Activated CD8-positive, alpha-beta memory T cell treated with anti-CD3 and anti-CD28 coated beads, Interleukin-2, amount 50 U/mL, for 1 hour (primary cell): ENCODE measurements around the gene MTF1.

Source experiments
- DNase-seq: peaks from one replicate; pipeline ENCODE4 v3.0.0-alpha.2; 2020; ENCODE audit errors: extremely low read depth

The MTF1 gene

DNA sequence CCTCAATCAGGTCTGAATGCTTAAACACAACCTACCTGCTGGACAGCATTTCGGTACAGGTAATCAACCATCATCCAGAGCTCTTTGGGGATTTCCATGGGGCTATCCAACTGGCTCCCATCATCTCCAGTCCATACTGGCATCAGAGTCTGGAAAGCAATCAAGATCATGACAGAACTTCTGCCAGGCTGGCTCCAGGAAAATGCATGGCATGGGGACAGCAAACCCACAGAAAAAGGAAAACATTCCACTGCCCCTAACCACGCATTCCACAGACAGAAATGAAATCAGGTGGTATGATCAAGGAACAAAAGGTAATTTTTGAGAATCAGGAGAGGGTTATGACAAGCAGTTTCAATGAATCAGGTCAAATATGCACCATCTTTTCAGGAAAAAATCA is 9.1 kb upstream of the MTF1 start:
- no peak for DNase-seq

DNA sequence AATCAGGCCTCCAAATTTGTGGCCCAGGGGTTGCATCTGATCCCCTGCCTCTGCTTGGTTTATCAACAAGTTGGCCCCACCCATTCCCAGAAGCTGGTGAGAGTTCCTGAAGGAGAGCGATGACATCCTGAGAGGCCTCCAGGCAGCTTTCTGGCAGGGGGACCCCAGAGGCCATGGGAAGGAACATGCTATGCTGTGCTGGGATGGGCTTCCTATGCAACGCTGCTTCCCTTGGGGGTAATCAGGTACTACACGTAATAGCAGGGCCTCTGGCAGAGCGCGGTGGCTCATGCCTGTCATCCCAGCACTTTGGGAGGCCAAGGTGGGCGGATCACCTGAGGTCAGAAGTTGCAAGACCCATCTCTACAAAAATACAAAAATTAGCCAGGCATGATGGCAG is 8.4 kb upstream of the MTF1 start:
- no peak for DNase-seq

DNA sequence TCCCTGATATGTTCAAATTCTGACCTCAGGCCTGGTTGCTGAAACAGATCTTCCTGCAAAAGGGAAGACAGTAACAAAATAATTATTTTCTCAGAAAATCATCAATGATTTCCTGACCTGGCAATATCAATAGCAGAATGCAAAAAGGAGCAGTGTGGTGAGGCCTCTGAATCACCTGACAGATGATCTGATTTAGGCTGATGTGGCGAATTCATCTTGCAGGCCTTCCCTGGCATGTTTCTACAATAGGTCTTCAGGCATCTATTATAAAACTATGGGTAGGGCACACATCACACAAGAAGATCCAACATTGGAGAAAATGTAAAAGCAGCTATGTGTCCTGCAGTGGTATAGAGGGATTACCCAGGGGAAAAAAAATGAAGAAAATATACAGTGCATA is 7.1 kb upstream of the MTF1 start:
- no peak for DNase-seq

DNA sequence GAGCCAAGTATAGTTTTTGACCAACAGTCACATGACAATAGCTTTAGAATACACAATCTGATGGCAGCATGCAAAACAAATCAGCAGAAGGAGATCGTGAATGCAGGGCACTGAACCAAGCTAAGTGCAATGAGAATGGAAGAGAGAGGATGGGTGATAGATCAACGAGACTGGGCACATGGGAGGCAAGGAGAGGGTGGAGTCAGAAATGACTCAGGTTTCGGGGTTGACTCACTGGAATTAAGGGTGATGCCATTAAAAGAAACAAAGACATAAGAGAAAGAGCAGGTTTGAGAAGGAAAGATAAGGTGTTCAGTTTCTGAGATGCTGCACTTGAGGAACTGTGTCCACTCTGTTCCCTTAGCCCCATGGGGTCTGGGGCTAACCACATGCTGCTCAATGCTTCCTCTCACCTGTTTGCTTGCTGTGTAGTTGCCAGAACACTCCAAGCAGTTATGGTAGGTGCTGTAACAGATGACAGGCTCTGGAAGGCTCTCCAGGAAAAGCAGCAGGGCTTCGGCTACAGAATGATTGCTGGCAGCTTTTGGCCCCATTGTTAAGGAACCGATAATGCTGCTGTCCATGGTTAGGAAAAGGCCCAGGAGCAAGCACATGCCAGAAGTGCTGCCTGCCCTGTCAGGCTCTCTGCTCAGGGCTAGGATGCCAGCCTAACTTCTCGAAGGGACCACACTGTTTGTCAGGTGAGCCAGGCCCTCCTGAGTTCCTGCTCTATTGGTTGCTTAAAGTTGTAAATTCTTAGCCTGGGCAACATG is 6.1 kb upstream of the MTF1 start:
- DNase-seq, result no peak

DNA sequence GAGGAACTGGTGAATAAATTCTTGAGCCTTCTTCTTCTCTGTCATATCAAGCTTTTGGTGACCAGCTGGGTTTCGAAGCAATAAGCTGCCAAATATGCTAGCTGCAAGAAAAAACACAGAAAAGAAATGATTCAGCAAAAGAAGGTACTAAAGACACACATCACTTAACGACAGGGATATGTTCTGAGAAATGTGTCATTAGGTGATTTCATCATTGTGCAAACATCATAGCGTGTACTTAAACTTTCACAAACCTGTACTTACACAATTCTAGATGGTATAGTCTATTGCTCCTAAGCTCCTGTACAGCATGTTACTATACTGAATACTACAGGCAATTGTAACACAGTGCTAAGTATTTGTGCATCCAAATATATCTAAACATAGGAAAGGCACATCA is 2.9 kb upstream of the MTF1 start:
- no peak for DNase-seq

DNA sequence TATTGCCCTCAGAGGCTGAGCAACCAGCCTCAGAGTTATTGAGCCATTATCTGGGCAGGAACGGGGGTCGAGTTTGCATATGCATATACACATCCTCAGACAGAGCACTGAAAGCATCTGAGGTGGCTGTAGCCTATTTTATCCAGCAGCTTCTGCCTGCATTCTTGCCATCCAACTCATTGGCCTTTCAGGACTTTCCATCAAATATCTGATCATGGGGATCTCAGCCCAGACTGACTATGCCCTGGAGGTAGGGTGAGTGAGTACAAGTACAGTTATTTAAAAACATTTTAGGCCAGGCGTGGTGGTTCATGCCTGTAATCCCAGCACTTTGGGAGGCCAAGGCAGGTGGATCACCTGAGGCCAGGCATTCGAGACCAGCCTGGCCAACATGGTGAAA is 1.8 kb upstream of the MTF1 start:
- DNase-seq, result no peak

DNA sequence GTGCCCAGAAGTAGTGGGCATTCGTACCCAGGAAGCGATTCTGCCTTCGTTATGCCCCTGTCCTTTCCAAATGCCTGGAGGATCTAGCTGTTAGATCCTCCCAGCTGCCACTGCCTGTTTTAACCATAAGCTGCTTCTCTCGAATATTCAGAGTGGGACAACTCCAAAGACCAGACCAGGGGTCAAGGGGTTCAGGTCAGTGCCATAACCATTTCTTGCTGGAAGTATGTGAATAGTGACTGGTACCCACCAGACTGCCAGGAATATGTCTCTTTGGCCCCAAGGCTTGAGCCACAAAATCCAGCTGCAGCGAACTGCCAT is 914 bp upstream of the MTF1 start:
- DNase-seq, result no peak

DNA sequence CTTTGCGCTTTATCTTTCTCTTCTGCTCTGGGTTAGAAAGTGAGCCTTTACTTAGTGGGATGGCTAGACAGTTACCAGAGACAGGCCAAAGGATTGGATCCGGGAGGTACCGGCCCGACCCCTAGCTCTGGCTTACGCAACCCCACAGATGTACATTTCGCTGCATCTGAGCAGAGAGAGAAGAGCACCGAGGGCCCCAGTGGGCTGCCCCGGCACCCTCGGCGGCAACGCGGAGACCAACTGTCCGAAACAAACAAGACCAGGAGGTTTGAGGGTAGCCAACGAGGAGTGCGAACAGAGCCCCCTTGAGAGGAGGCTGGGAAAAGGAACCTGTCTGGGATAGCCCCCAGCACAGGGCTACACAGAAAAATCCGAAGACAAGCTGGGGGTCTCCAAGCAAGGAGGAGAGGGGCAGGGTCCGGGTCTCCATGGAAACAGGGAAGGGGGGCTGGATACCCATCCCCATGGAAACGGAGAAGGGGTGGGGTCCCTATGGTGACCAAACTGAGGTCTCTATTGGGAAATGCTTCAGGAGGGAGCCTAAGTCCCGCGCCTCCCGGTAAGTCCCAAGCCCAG is 373 bp downstream of the MTF1 start:
- no peak for DNase-seq

DNA sequence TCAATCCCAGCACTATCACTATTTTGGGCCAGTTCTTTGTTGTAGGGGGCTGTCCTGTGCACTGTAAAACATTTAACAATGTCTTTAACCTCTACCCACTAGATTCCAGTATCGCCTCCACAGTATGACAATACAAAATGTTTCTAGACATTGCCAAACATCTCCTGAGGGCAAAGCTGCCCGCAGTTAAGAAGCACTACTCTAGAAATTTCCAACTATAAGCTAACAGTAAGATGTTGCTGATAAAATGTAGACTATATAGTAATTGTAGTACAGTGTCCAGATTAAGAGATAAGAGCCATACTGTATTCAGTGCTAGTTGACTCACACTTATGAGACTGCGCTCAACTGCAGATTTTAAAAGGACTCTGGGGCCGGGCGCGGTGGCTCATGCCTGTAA is 5.0 kb downstream of the MTF1 start:
- DNase-seq, result no peak

DNA sequence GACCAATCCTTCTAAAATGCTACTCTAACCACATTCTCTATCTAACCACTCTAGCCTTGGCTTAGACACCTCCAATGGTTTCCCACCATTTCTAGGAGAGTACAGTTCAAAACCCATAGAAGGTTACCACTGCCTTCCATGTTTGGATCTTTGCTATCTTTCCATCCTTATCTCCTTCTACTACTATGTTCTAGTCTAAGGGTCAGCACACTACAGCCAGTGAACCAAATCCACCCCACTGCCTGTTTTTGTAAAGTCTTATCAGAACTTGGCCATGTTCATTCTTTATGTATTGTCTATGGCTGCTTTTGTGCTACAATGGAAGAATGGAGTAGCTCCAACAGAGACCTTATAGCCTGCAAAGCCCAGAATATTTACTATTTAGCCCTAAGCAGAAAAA is 6.2 kb downstream of the MTF1 start:
- DNase-seq, result no peak

DNA sequence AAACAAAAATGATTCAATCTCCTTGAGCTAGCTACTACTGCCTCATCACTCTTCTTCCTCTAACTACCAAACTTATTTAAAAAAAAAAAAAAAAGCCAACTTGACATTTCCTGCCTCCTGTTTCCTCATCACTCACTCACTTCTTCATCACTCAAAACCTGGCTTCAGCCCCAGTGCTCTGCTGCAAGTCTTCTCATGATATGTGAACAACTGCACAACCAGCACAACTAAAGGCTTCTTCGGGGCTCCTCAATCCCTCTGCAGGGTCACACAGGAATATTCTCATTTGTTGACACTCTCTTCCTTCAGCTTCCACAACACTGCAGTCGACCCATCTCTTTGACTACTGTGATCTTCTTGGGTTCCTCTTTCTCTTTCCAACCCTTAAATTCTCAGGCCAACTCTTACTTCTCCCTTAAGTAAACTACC is 7.6 kb downstream of the MTF1 start:
- DNase-seq, result no peak

DNA sequence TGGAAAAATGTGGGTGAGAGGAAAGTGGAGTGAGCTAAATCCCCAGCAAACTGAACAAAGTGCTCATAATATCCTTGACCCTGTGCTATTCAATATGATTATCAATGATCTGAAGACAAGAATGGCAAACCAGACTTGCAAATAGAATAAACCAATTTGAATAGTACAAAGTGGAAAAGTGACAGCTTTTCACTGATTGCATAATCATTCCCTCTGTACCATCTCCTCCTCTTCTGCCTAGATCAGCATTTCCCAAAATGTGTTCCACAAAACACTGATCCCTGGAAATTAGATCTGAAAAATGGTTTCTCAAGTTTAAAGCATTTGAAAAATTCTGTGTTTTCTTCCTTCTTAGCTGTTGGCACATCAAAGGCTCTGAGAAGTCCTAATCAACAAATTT is 8.1 kb downstream of the MTF1 start:
- no peak for DNase-seq

DNA sequence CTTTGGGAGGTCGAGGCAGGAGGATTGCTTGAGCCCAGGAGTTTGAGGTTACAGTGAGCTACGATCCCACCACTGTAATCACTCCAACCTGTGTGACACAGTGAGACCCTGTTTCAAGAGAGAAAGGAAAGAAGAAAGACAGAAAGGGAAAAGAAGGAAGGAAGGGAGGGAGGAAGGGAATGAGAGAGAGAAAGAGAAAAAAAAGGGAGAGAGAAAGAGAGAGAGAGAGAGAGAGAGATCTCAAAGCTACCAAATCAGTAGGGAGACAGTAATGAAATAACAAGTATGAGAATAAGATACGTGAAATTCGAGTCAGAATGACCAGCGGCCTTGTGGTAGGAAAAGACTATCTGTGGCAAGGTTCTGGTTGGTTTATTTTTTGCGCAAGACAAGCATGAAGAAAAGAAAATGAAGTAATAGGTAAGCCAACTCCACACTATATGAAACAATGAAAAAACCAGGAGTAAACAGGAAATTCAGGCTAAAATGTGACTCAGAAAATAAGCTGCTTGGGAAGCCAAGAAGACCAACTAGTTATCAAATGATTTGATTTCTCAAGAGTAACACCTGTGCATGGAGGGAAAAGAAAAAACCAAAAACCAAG is 8.9 kb downstream of the MTF1 start:
- no peak for DNase-seq

DNA sequence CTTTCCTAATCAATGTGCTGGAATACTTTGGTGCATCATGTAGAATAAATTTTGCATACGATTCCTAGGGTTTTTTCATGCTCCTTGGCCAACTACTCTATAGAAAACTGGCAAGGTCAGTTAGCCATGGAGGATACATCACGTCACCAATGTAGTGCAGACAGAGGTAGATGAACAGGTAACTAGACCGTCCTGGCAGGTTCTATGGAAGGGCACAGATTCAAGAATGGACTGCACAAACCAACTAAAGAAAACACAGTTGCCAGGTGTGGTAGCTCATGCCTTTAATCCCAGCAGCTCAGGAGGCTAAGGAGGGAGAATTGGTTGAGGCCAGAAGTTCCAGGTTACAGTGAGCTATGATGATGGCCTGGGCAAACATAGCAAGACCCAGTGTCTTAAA is 9.9 kb downstream of the MTF1 start:
- DNase-seq, result no peak

DNA sequence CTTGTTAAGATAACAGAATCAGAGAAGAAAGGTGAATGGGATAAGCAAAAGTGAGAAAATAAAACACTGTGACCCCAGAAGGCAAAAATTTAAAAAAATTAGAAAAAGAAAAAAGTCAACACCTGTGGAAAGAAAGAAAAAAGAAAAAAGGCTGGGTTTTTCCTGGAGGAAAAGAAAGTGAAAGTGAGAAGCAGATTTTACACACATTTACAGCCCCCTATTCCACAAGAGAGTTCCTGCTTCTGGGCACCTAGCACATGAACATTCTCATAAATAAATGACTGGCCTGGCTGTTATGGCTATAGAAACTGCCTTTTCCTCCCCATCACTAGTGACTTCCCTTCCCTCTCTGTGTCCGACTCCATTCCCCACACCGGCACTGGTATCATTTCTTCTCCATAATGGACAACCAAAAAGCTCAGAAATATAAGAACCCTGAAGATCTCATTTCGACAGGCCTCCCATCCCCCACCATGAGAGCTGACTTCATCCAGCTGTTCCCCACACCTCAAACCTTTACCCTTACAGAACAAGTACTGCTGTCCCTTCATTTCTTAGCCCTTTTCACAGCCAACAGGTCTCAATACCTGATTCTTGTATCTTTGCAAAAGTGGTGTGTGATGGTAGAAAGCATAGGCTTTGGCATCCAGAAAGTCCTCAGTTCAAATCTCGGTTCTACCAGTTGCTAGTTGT is 12.6 kb downstream of the MTF1 start:
- DNase-seq, result no peak

DNA sequence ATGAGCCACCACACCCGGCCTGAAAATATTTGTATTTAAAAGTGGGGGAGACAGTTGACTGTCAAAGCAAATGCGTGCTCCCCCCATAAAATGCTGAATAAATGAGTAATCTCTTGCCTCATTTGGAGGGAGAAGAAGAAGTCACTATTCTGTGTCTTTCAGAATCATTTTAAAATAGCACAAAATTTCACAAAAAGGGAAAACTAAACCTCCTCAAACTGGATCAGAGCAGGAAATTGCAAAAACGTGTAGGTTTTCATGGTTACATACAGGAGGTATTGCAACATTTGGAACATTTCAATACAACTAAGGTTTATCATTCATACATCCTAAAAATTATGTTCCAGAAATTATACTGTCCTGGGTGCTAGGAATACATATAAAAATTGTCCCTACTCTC is 13.6 kb downstream of the MTF1 start:
- DNase-seq, result no peak

DNA sequence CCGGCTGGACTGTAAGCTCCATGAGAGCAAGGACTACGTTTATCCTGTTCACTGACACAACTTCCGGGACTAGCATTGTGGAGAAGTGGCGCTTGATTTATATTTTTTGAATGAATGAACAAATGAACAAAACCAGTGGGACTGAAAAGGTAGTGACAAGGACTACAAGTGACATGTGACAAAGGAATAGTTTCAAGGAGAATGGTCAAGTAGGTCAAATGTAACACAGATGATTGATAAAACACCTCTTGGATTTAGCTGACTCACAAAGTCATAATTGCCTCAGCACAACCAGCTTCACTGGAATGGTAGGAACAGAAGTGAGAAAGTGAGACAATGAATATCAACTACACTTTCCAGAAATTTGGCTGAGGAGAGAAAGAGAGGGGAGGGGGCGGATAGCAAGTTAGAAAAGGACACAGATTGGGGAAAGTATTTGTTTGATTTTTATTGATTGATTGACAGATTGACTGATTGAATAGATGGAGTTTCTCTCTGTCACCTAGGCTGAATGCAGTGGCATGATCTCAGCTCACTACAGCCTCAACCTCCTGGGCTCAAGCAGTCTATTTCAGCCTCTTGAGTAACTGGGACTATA is 14.2 kb downstream of the MTF1 start:
- DNase-seq, result no peak

DNA sequence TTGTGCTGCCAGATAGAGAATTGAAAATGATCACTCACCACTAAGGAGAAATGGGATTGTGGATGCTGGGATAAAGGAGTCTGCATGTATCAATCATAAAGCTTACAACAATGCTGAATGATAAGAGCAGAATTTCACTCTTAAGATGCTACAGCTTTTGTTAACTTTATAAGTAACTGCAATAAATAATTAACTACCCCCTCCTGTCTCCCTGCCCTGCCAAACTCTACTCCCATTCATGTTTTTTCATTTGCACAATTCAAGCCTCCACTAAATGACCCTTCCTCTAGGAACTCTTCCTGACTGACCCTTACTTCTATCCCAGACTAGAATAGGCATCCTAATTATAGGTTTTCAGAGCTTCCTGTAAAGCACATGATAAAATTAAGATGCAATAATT is 14.9 kb downstream of the MTF1 start:
- no peak for DNase-seq

DNA sequence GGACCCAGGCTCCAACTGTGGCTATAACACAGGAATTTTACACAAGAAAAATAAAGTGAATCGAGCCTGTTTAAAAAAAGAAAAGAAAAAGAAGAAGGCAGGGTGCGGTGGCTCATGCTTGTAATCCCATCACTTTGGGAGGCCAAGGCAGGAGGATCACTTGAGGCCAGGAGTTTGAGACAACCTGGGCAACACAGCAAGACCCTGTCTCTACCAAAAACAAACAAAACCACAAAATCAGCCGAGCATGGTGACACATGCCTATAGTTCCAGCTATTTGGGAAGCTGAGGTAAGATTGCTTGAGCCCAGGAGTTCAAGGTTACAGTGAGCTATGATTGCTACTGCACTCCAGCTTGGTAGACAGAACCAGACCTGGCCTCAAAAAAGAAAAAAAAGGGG is 17.7 kb downstream of the MTF1 start:
- no peak for DNase-seq

DNA sequence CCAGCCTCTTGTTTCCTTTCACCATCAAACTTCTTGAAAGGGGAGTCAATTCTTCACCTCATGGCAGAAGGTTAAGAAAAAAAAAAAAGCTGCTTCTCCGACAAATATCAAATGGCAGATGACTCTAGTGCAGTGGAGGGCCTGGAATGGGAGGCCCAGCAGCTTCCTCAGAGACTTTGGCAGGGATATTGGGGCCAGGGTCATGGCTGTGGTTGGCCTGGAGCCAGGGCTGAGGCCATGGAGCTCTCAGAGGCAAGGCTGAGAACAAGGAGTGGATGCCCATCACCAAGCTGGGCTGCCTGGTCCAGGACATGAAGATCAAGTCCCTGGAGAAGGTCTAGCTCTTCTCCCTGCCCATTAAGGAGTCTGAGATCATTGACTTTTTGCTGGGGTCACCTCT is 18.7 kb downstream of the MTF1 start:
- DNase-seq, result no peak

DNA sequence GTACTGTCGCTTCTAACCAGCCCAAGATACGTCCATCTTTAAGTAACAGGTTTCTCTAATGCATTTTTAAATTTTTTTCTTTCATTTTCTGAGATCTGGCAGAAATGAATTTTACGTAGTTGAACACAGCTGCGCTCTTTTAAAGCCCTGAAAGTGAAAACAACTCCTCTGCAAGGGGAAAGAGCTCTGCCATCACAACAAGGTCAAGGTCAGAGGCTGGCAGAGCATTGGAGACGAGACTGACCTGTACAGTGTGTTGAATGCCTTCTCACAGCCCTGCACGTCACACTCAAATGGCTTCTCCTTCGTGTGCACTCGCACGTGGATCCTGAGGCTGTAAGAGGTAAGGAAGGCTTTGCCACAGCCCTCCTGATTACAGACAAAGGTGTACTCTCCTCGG is 19.7 kb downstream of the MTF1 start:
- DNase-seq, result no peak

DNA sequence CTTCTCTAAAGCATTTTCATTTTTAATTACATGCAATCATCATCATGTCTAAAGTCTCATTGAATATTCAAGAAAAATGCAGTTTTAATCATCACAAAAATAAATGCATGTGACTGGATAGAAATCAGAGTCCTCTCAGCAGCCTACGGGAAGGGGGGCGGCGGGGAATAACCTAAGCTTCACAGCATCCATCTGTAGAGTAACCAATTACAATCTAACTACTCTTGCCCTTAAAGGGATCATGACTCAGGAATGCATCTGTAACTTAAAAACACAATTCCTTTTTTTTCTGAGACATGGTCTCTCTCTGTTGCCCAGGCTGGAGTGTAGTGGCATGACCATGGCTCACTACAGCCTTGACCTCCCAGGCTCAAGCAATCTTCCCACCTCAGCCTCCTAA is 22.6 kb downstream of the MTF1 start:
- DNase-seq, result no peak

DNA sequence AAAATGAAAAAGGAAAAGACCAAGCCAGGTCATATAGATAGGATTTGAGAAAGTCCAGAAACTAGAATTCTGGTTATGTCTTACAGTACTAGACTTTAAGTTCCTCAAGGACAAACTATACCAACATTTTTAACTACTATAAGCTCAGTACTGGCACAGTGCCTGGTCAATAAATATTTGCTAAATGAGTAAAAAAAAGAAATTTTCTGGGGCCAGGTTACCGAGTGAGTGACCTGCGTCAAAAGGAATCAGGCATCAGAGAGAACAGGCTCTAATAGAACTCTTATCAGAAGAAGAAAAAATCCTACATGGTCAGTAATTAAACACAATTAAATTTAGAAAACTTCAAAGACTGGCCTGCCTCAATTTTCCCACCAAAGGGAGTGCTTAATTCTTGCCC is 27.6 kb downstream of the MTF1 start:
- no peak for DNase-seq
